Sigmoid colon (tissue), 4 donors: ENCODE data around the gene MZF1.

Source experiments
- CTCF ChIP-seq, 4 experiments: fragments of 450-650 bp in 3 of 4; fragments of 200-600 bp in 1 of 4; IDR thresholded peaks; one replicate each; pipeline ENCODE4 v1.5.1; 2016 to 2019; ENCODE audit warnings: antibody characterized with exemption in 4 of 4, mild to moderate bottlenecking in 3 of 4, moderate library complexity in 2 of 4
- EP300 ChIP-seq, 4 donors: sonication (generic); formaldehyde crosslinking; IDR thresholded peaks; one replicate each; pipeline ENCODE4 v1.6.1; 2017; ENCODE audit warnings: antibody characterized with exemption in 4 of 4
- POLR2A ChIP-seq, 2 donors: fragments of 450-650 bp; IDR thresholded peaks; one replicate each; pipeline ENCODE4 v1.6.1; 2016; ENCODE audit warnings: antibody characterized with exemption in 2 of 2, mild to moderate bottlenecking in 2 of 2, moderate library complexity in 2 of 2

- TF ChIP-seq CTCF (IDR thresholded peaks at IDR 0.05), result no peak
- no peak for TF ChIP-seq POLR2A (IDR thresholded peaks at IDR 0.05)
- TF ChIP-seq EP300 (IDR thresholded peaks at IDR 0.05), result no peak
Measured at GRCh38 chr19:58529405-58529804, 43.7 kb downstream of the MZF1 start.
